ENCODE measurements around the gene DISC1.

DNA sequence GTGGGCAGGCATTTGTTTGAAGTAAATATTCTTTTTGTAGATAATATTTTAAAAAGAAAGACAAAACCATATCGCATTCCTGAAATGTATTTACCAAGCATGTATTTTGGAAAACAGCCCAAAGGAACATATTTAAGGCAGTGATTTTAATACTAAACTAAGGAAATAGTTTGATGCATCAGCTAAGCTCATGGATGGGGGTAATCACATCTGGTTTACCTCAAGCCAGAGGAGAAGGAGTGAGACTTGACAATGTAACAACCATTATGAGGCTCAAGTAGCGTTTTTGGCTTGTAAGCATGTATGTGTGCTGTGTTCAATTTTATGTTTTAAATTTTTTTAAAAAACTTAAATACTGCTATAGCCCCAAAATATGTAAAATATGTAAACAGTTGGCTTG, 390.5 kb downstream of the DISC1 start:
- TF ChIP-seq EZH2 (IDR thresholded peaks at IDR 0.05; ENCODE audit: insufficient read depth, poor library complexity, severe bottlenecking), result no peak
- no peak for TF ChIP-seq EZH2phosphoT487 (IDR thresholded peaks at IDR 0.05; ENCODE audit: insufficient read depth, low read depth)

Data from GM23248 (cell line).